ENCODE results near the gene MAP4K4.

The MAP4K4 gene

DNA sequence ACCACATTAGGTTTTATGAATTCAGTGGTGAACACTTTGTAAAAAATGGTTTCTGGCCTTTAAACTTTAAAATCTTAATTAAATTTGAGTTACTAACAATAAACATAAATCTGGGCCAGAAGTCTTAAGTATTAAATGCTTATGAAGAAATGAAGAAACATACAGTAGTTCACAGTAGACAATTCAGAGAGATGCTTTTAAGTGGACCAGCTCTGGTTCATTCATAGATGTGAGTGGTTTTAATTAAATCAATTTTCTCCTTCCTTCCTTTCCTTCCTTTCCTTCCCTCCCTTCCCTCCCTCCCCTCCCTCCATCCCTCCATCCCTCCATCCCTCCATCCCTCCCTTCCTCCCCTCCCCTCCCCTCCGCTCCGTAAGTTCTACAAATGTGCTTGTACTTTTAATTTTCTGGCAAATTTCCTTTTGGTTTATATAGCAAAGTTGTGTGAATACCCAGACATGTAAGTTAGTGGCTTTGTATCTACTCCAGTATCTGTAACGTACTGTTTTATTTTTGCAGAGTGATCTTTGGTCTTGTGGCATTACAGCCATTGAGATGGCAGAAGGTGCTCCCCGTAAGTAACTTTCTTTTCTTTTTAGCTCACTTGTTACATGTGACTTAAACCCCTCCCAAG, 136.5 kb downstream of the MAP4K4 start:
- DNase-seq (ENCODE audit: low read depth, low spot score) = no peak

DNA sequence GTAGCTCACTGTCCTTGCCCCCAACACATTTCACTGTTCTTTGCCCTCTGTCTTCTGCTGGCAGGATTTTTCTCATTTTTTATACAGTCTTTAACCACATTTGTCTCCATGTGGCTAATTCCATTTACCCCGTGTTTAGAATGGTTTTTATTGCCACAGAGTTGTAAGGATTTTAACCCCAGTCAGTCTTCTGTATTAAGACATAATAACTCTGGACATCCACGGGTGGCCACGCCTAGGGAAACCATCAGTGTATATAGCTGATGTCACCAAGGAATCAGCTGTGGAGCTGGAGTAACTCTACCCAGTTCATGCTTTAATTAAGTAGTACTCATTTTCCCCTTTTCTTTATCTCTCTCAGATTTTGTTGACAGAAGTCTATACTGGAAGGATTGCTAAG, 139.8 kb downstream of the MAP4K4 start:
- DNase-seq (ENCODE audit: low read depth, low spot score) = no peak

DNA sequence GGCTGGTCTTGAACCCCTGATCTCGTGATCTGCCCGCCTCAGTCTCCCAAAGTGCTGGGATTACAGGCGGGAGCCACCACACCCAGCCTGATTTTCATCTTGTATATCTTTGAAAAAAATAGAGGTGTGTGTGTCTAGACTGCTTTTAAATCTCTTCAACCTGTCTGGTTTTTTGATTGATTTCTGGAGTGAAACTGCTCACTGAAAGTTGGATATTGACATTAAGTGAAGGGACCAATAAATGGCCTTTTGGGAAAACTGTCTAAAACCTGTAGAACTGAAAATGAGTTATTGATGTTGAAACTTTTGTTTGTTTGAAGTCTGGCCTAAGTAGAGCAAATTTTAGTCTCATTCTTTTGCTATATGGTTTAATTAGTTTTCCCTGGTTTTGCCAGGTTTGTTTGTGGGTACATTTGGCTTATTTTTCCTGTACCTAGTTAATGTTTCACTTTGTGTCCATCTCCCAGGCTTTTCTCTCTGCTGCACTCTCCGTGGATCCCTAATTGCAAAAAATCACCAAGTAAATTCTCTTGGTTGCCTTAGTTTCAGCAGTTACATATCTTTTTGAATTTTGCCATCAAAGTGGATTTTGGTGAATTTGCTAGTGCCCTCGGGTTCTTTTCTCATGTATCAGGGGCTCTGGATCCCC, 144.3 kb downstream of the MAP4K4 start:
- DNase-seq (ENCODE audit: low read depth, low spot score) = no peak

DNA sequence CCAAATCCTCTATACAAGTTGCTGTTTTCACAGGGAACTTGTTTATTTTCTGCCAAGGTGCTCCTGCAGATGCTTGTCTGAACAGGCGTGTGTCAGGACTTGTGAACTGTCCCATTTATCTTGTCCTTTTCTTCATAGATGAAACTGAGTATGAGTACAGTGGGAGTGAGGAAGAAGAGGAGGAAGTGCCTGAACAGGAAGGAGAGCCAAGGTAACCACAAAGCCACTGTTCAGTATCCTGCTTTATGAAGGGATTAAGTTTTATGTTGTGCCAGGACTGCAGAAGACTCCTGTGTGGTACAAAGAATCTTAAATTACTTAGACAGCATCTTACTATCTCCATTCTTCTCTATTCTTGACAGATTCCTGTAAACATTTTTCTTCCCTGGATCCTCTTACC, 145.0 kb downstream of the MAP4K4 start:
- DNase-seq (ENCODE audit: low read depth, low spot score) = no peak

DNA sequence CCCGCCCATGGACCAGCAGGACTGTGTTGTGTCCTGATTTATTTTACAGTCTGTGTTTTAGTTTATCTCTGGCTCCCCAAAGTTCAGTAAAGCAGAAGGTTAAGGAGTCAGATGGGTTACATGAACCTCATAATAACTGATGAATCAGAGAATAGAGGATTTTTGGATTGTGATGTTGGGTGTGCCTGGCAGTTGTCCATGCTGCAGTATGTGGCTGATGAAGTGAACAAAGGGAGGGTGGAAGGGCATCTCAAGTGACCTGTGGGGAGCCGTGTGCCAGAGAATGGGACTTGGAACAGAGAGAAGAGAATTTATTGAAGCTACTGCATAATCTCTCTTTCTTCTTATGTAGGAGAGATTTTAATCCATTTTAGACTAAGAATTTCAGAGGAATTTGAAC, 145.5 kb downstream of the MAP4K4 start:
- DNase-seq (ENCODE audit: low read depth, low spot score) = no peak

DNA sequence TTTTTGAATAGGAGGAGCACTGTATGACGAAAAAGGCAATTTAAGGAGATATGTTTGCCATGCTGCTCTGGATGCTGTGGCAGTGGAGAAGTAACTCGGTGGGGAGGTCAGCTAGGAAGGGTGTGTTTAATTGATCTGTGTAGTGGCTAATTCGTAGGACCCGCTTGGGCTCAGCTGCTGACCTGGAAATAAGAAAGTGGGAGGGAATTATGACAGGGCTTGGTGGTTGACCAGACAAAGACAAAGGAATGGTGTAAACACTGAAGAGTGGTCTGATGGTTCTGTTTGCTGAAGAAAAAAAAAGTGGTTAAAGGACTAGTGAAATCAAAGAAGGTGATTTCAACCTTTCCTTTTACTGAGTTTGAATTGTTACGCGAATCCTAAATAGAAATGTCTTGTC, 146.0 kb downstream of the MAP4K4 start:
- no peak for DNase-seq (ENCODE audit: low read depth, low spot score)

DNA sequence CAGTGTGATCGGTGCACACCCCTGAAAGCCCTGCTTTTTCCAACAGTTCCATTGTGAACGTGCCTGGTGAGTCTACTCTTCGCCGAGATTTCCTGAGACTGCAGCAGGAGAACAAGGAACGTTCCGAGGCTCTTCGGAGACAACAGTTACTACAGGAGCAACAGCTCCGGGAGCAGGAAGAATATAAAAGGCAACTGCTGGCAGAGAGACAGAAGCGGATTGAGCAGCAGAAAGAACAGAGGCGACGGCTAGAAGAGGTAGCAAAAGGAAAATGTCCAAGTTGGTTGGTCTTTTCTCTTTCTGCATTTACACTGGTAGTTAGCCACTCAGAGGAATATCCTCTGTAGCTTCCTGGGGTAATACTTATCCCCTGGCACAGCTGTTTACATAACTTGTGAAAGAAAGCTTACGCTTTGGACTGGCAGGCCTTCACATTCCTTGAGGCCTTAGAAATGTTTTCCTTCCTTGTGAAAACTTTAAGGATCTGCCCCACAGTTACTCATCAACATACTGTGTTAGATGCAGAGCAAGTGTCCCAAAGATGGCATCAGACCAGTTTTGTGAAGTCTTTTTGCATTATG, 146.6 kb downstream of the MAP4K4 start:
- DNase-seq (ENCODE audit: low read depth, low spot score) = no peak

DNA sequence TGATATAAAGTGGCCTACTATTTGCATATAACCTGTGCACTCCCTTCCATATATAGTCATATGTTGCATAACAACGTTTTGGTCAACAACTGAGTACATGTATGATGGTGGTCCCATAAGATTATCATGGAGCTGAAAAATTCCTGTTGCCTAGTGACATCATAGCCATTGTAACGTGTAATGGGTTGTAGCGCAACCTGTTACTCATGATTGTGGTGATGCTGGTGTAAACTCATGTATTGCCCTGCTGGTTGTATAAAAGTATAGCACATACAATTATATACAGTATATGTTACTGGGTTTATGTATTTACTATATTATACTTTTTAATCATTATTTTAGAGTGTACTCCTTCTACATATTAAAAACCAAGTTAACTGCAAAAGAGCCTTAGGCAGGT, 149.5 kb downstream of the MAP4K4 start:
- no peak for DNase-seq (ENCODE audit: low read depth, low spot score)

DNA sequence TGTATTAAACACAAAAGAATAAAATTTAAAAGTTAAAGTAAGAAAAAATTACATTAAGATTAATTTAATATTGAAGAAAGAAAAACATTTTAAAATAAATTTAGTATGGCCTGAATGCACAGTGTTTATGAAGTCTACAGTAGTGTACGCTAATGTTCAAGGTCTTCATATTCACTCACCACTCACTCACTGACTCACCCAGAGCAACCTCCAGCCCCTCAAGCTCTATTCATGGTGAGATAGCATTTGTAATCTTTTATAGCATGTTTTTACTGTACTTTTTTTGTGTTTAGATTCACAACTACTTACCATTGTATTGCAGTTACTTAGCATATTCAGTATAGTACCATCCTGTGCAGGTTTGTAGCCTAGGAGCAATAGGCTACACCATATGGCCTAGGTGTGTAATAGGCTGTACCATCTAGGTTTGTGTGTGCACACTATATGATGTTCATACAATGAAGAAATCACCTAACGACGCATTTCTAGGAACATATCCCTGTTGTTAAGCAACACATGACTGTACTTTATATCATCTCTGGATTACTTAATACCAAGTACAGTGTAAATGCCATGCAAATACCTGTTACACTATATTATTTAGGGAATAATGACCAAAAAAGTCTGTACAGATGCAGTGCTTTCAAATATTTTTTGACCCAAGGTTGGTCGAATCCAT, 150.3 kb downstream of the MAP4K4 start:
- DNase-seq (ENCODE audit: low read depth, low spot score) = no peak

DNA sequence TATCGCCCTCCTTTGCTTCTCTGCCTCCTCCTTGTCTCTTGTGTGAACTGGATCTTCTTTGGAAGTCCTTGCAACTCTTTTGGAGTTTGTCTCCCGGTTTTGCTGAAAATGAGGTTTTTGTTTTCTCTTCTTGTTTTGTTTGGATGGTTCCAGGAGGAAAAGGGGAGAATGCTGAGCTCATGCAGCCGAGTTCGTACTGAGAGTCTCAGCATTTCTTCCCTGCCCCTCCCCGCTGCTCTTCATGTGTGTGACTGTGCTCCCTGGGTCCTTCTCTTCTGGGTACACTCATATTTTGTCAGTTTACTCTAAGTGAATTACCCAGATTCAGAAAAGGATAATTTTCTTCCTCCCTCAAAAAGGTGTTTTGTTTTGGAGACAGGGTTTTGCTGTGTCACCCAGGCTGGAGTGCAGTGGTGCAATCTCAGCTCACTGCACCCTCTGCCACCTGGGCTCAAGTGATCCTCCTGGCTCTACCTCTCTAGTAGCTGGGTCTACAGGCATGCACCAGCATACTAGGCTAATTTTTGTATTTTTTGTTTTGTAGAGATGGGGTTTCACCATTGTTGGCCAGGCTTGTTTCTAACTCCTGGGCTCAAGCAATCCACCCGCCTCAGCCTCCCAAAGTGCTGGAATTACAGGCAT, 151.4 kb downstream of the MAP4K4 start:
- DNase-seq (ENCODE audit: low read depth, low spot score) = no peak

DNA sequence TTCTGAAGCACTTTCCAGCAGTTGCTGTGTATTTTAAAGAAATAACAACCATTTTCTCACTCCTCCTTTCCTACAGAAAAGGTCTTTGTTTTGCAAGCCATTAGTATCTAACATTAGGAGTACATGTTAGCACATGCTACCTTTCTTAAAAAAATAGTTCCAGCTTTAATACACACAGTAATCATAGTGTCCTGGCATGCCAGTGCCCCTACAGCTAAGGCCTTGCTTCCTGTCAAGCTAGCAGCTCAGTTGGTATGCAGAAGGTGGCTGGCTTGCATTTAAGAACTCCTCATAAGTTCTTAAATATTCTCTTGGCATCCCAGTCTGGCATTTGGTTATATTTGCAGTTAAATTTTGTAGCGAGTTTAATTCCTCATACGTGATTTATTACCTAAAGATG, 152.9 kb downstream of the MAP4K4 start:
- no peak for DNase-seq (ENCODE audit: low read depth, low spot score)

DNA sequence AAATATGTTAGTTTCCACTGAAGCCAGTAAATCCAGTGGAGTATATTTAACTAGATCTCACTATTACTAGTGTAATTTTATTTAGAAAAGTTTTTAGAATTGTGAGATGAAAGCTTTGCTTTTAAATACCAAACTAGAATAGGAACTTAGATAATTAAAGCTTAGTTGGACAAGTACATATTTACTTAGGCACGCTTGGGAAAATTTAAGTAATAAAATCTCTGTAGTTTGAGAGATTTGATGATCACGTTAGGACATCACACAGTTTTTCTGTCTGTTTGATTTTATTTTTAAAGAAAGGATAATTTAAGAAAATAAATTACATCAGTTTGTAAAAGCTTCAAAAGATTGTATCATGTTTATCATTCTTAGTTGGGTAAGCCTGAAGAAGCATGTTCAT, 153.5 kb downstream of the MAP4K4 start:
- no peak for DNase-seq (ENCODE audit: low read depth, low spot score)

DNA sequence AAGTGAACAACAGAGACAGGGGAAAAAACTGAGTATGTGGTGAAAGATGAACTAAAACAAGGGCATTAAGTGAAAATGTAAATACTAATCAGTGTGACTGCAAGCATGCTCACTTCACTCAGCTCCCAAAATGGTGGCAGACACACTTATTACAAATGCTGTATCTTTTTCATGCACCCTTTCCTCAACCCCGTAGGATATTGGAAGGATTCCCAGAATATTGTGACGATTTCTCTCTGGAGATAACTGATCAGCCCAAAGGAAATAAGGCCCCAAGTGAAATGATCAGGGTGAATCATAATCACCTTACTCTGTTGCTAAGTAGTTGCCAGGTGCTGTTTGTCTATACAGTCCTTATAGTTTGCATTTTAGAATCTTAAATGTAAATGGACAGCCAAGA, 155.3 kb downstream of the MAP4K4 start:
- no peak for DNase-seq (ENCODE audit: low read depth, low spot score)

DNA sequence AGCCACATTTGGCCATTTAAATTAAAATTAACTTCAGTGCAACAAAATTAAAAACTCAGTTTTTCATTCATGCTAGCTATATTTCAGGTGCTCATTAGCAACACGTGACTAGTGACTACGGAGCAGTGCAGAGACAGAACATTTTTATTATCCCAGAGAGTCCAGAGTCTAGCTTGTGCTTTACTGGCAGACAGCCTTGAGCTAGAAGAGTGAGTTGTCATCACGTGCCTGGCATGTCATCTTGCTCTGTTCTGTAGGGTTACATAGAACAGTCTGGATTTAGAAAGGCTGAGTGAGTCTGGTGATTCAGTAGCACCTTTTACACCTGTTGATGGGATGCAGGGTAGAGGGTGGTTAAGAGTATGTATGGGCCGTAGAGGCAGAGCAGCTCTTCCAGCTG, 157.4 kb downstream of the MAP4K4 start:
- DNase-seq (ENCODE audit: low read depth, low spot score) = no peak

DNA sequence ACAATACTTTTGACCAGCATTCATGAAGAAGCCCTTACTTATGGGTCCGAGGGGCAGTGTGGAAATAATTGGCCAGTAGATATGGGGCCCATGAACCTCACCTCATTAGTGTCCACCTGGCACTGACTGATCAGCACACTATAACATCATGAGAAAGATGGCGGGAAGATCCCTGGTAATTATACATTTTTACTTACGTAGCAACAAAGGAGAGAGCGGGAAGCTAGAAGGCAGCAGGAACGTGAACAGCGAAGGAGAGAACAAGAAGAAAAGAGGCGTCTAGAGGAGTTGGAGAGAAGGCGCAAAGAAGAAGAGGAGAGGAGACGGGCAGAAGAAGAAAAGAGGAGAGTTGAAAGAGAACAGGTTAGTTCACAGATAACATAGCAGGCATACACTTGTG, 158.3 kb downstream of the MAP4K4 start:
- no peak for DNase-seq (ENCODE audit: low read depth, low spot score)

DNA sequence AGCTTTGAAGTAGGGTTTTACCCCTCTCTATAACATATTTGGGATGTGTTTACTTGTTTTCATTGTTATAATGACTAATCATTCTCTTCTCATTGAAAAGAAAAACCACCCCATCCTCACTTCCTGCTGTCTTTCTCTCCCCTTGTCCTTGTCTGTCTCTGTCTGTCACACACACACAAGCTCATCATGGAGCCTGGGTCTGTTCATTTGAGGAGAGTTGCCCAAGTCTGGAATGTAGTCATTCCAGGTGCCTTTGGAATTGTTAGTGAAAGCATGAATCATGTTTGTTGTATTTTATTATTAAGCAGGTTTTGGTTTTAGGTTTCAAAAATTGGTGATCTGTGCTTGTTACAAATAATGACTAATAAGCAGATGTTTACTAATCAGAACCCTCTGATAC, 160.7 kb downstream of the MAP4K4 start:
- DNase-seq (ENCODE audit: low read depth, low spot score) = no peak

DNA sequence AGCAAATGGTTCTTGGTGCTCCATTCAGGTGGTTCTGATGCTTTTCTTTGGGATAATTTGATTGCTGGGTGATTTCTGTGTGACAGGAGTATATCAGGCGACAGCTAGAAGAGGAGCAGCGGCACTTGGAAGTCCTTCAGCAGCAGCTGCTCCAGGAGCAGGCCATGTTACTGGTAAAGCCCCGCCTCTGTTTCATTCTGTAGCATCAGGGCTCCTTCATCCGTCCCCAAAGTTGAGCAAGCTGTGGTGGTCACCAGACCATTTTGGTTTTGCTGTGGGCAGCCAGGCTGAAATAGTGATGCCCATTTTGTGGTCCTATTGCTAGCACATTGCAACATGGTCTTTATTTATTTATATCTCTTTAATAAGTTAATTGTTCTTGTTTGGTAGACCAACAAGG, 161.4 kb downstream of the MAP4K4 start:
- DNase-seq (ENCODE audit: low read depth, low spot score) = no peak

DNA sequence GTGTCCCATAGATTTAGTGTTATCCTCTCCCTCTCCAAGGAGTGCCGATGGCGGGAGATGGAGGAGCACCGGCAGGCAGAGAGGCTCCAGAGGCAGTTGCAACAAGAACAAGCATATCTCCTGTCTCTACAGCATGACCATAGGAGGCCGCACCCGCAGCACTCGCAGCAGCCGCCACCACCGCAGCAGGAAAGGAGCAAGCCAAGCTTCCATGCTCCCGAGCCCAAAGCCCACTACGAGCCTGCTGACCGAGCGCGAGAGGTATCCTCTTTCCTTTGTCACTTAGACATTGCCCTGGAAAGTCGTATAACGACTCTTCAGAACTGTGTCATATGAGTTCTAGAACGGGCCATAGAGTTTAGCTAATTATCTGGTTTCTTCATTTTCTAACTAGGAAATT, 162.1 kb downstream of the MAP4K4 start:
- DNase-seq (ENCODE audit: low read depth, low spot score) = no peak

DNA sequence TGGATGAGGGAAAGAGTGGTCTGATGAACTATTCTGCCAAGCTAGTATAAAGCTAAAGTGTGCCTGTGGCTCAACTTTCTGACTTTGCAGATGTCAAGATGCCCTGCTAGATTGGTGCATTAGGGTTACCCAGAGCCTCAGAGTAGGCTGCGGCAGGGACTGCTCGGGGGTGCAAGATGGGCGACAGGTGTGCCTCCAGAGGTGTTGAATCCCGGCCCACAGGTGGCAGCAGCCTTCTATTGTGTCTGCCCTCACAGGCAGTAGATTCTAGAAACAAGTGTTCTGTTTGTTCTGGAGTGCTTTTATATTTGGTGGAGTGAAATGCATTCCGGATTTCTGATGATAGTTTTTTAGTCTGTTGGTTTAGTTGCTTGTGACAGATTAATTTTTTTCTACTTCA, 162.7 kb downstream of the MAP4K4 start:
- DNase-seq (ENCODE audit: low read depth, low spot score) = no peak

DNA sequence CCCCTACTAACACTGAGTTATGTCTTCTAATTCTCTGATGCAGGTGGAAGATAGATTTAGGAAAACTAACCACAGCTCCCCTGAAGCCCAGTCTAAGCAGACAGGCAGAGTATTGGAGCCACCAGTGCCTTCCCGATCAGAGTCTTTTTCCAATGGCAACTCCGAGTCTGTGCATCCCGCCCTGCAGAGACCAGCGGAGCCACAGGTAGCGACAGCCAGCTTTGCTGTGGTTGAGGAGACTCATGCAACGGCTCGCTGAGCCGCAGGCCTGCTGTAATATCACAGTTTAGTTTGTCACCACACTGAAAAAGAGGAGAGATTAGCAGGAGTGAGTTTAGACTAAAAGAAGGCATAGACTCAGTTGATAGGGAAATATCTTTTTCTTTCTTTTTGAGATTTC, 163.3 kb downstream of the MAP4K4 start:
- DNase-seq (ENCODE audit: low read depth, low spot score) = no peak

DNA sequence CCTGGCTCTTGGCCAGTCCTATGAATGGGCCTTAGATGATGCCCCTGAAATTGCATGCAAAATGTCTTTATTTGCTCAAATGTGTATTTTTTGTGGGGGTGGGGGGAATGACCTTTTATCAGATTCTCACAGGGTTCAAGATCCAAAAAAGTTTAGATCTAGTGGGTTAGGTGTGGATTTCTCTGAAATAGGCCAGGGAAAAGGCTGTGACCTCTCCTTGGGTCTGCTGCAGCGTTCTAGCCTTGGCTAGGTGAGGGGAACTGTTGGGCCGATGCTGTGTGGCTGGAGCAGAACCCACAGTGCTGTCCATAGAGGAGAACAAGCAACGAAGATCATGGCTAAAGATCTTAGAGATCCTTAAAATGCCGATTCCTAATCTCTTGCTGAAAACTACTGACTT, 163.9 kb downstream of the MAP4K4 start:
- DNase-seq (ENCODE audit: low read depth, low spot score) = no peak

DNA sequence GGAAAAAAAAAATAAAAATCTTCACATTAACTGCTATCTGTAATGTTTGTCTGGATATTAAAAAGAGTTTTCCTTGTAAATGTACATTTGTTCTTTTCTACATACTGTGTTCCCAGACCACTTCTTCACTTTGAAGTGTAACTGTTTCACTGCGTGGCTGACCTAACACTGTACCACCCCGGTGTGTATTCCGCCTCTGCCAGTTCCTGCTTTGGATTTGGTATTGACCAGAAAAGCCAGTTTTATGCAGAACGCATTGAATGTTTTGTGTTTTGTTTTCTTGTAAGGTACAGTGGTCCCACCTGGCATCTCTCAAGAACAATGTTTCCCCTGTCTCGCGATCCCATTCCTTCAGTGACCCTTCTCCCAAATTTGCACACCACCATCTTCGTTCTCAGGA, 166.0 kb downstream of the MAP4K4 start:
- no peak for DNase-seq (ENCODE audit: low read depth, low spot score)

DNA sequence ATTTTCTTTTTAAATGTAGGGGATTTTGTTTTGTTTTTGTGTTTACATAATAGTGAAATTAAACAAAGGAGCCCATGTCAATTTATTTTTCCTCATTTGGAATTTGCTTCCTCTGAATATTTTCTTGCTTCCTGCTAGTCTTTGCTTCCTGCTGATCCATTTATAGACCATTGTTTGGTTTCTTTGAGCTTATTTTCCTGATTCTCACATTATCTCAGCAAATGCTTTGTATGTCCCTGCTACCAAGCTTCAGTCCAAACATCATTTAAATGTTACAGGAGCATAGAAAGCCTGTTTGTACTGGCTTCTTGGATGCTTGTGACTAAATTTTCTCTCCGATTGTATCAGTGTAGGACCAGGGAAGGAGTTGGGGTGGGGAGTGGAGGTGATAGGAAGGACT, 166.9 kb downstream of the MAP4K4 start:
- DNase-seq (ENCODE audit: low read depth, low spot score) = no peak
